ENCODE measurements around the gene VAMP5. TPM values are rescaled to one million over a fixed set of nuclear protein-coding genes. Genes with fewer than 3 reads are reported as not detected.

The VAMP5 gene
- total and polyA plus RNA-seq, 2 of the 8 experiments (the other 6 are each of a cell fraction or from before 2014, with no cell fraction given), result 4.7 to 14.2 TPM

DNA sequence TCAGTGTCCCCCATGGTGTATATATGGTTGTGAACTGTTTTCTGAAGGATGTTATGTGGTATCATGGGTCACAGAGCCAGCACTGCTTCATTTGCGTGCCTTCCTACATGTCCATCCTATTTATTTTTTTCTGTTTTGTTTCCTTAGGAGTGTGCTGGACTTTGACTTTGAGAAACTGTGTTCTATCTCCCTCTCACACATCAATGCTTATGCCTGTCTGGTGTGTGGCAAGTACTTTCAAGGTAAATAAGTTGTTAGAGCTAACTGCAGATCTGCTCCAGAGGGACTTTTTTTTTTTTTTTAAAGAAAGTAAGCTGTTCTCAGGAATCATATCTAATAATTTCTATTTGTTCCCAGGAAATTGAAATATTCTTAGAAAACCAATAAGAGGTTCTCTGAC is 37.1 kb downstream of the VAMP5 start (continued):
- no peak for TF ChIP-seq CTCF (IDR thresholded peaks at IDR 0.05; ENCODE audit: control extremely low read depth in 1 of 3, insufficient read depth in 1 of 3, low read depth in 1 of 3, low read length in 3 of 3)

All from H1 (cell line).